AG04450 (cell line): Measurements from ENCODE around the gene TSPEAR. TPM values are rescaled to one million over a fixed set of nuclear protein-coding genes. Genes with fewer than 3 reads are reported as not detected.

Experiments
- CTCF ChIA-PET: fragments of 300-600, 350-600 bp; formaldehyde crosslinking; extraction: SDS; loops from one replicate; lab custom pipeline; 2022; ENCODE audit warnings: antibody characterized with exemption, inconsistent platforms; lab: Charles Lee
- POLR2A ChIA-PET: fragments of 350-600 bp; formaldehyde crosslinking; extraction: SDS; loops from one replicate; lab custom pipeline; 2021; ENCODE audit warnings: antibody characterized with exemption, inconsistent platforms; lab: Yijun Ruan, JAX
- DNase-seq: peaks from one replicate; pipeline ENCODE4 v3.0.0-alpha.2; 2011; ENCODE audit warnings: low read depth, low spot score
- H3K27ac ChIP-seq: one replicate; pipeline ENCODE4 v1.5.1; 2012; ENCODE audit warnings: low read depth, low read length, control low read depth
- H3K27me3 ChIP-seq: one replicate; pipeline ENCODE4 v1.6.0; 2012; ENCODE audit warnings: low read length; ENCODE audit not compliant: control insufficient read depth, insufficient read depth
- H3K4me3 ChIP-seq: 2 replicates; pipeline ENCODE4 v1.5.1; 2011; ENCODE audit warnings: mild to moderate bottlenecking, low read depth, low read length, control low read depth
- H3K9me3 ChIP-seq: 2 replicates; pipeline ENCODE4 v1.5.1; 2012; ENCODE audit warnings: low read length; ENCODE audit not compliant: control insufficient read depth, insufficient read depth
- polyA plus RNA-seq: library from polyadenylated mRNA; depleted of rRNA; stranded (reverse); fragments of >200 nt; gene quantifications from 2 replicates; pipeline ENCODE4 v1.2.3, GENCODE V29; 2011
- TF ChIP-seq, protein P1 (sequence below): IDR thresholded peaks from 2 replicates; pipeline ENCODE4 v1.5.1; 2011; ENCODE audit warnings: low read depth, low read length, control low read depth, inconsistent platforms

TSPEAR gene
- polyA plus RNA-seq, 1 experiment, result not detected

DNA sequence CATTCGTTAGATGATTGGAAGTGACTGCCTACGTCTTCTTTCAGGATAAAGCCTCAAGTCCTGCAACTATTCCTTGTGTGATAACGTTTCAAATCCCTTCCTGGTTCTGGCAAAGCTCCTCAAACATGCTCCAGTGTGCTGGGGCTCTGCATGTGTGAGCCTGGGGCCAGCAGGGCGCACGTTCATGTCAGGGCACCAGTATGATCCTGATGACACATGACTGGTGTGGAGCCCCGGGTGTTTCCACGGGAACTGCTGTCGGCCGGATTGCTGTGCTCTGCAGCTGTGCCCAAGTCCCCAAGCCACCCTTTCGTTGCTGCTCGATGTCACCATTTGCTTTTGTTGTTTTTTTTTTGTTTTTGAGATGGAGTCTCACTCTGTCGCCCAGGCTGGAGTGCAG, 192.7 kb downstream of the TSPEAR start:
- TF ChIP-seq, protein P1, sequence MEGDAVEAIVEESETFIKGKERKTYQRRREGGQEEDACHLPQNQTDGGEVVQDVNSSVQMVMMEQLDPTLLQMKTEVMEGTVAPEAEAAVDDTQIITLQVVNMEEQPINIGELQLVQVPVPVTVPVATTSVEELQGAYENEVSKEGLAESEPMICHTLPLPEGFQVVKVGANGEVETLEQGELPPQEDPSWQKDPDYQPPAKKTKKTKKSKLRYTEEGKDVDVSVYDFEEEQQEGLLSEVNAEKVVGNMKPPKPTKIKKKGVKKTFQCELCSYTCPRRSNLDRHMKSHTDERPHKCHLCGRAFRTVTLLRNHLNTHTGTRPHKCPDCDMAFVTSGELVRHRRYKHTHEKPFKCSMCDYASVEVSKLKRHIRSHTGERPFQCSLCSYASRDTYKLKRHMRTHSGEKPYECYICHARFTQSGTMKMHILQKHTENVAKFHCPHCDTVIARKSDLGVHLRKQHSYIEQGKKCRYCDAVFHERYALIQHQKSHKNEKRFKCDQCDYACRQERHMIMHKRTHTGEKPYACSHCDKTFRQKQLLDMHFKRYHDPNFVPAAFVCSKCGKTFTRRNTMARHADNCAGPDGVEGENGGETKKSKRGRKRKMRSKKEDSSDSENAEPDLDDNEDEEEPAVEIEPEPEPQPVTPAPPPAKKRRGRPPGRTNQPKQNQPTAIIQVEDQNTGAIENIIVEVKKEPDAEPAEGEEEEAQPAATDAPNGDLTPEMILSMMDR, result no peak
- no peaks in the 10 kb centered on the region for H3K27me3 ChIP-seq
- no peak overlapping the region for H3K4me3 ChIP-seq
- peaks cover 61% of the 10 kb centered on the region for H3K9me3 ChIP-seq
- CTCF ChIA-PET, result no interaction called here
- POLR2A ChIA-PET, result no interaction called here
- no peak overlapping the region for H3K27ac ChIP-seq
- no peak for DNase-seq

DNA sequence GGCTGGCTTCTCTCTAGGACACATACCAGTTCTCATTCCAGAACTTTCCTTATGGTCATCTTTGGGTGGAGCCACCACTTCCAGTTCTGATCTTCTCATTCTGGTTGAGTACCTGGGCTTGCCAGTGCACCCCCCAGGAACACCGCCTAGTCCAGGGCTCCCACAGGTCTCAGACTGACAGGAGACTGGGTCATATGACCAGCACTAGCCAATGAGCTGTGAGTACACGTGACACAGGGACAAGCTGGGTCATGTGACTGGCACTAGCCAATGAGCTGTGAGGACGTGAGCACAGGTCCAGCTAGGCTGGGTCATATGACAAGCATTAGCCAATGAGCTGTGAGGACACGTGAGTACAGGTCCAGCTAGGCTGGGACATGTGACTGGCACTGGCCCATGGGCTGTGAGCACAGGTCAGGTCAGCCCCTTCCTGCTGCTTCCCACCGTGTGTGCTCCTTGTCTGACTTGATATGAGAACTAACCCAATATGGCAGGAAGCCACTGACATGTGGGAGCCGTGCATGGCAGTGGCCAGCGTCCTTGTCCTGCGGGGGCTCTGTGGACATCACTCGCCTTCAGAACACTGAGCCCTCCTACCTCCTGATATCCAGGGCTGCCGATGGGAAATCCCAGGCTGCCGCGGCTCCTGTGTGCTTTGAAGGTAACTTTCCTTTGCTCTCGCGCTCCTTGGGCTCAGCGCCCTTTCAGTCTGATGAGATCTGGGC, 194.0 kb downstream of the TSPEAR start:
- peaks cover 56% of the 10 kb centered on the region for H3K9me3 ChIP-seq
- TF ChIP-seq, protein P1, result no peak
- H3K27ac ChIP-seq, result no peak overlapping the region
- no peak overlapping the region for H3K4me3 ChIP-seq
- CTCF ChIA-PET, result no interaction called here
- no peaks in the 10 kb centered on the region for H3K27me3 ChIP-seq
- DNase-seq, result no peak
- POLR2A ChIA-PET, result no interaction called here

DNA sequence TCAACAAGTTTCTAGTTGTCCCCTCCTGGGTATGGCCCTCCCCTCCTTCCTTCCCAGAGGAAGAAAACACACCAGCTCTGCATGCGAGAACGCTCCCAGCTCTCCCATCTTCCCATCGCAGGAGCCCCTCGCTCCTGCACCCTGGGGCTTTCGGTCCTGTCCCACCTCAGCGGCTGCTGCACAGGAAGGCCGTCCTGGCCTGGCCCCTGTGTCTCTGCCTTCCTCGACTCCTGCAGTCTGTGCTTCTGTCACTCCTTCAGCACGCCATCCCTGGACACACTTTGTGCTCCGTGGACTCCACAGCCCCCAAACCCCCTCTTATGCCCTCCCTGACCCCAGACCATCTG, 194.6 kb downstream of the TSPEAR start:
- no peak overlapping the region for H3K4me3 ChIP-seq
- ChIA-PET POLR2A (no interaction called here), CTCF (no interaction called here)

DNA sequence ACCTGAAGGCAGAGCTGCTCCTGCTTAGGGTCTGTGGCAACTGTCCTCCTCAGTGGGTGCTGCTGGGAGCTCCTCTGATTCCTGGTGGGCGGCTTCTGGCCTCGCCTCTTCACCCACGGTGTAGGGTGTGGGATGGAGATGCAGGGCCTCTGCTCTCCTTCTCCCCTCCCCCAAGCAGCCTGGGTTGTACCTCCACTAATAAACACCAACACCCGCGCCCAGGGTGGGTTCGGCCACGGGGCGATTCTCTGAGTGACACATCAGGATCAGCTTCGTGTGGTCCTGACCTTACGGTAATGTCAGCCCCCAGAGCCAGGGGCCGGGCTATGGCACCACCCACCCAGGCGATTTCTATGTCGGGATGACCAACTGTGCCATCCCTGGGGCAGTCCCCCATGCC, 195.0 kb downstream of the TSPEAR start:
- ChIA-PET CTCF (interaction anchor here (0.9 kb wide), 1 partner anchor 277 kb away, joined by 3 read pairs; no protein-coding TSS in a partner anchor), POLR2A (no interaction called here)
- no peak for DNase-seq
- TF ChIP-seq, protein P1, result no peak
- Histone ChIP-seq H3K9me3 (peaks cover 46% of the 10 kb centered on the region), H3K4me3 (no peak overlapping the region), H3K27ac (no peak overlapping the region), H3K27me3 (no peaks in the 10 kb centered on the region)

More for the DNA sequence above, 194.6 kb downstream of the TSPEAR start:
- no peak for DNase-seq
- TF ChIP-seq, protein P1, result no peak
- H3K27ac ChIP-seq, result no peak overlapping the region
- no peaks in the 10 kb centered on the region for H3K27me3 ChIP-seq
- H3K9me3 ChIP-seq, result peaks cover 51% of the 10 kb centered on the region

DNA sequence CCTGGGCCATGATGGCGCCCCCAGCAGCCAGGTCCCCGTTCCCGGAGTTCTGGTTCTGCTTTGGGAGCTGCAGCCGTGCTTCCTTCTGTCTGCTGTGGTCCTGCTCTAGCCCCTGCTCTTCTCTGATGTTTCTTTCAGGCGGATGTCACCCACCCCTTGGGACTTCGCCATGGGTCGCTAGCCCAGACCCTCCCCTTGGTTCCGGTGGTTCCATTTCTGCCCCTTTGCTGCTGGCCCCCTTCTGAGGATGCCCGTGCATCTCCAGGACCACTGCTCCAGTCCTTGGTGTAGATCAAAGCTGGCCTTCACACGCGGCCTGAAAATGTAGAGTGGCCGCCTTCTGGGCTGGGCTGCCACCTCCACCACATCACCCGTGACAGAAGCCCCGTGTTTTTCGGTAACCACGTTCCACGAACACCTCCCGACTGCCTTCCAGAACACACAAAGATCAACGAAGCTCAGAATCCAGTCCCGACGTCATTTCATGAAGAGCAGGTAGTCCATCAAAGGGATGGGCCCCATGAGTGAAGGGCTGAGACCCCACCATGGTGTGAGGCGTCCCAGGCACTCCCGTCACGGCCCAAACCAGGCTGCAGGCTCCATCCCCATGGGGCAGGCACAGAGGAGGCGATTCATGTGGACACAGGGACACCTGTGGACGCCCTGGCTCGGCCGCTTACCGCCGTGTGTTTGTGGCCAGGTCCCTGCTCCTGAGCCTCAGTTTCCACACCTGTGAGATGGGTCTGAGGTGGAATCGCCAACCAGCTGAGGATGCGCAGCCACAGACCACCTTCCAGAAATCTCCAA, 195.8 kb downstream of the TSPEAR start:
- POLR2A ChIA-PET, result no interaction called here
- H3K27ac ChIP-seq, result no peak overlapping the region
- no peak for DNase-seq
- H3K27me3 ChIP-seq, result no peaks in the 10 kb centered on the region
- H3K4me3 ChIP-seq, result no peak overlapping the region
- CTCF ChIA-PET, result interaction anchor here (0.9 kb wide), 1 partner anchor 278 kb away, joined by 3 read pairs; no protein-coding TSS in a partner anchor
- TF ChIP-seq, protein P1, result no peak
- peaks cover 39% of the 10 kb centered on the region for H3K9me3 ChIP-seq
